ENCODE data around the gene EPHA2. TPM values are rescaled to one million over a fixed set of nuclear protein-coding genes. Genes with fewer than 3 reads are reported as not detected.

Gene EPHA2
- total and polyA plus RNA-seq, 2 experiments from 2014 or later = 7.5 to 51.2 TPM

DNA sequence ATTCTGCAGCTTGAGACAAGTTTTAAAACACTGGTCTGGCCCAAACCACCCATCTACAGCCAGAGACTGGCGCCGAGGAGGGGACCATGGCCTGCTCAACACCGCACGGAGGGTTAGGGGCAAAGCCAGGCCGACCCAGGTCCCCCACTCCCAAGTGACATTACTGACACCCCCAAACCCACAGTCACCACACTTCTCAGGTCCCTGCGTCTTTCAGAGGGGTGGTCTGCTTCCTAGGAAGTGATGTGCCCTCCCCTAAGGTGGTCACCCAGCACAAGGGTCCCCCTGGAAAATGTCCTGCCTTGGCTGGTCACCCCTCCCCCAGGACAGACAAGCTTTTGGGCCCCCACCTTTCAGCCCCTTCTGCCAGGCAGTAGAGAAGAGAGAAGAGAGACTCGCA is 20.8 kb upstream of the EPHA2 start:
- H3K27ac ChIP-seq (ENCODE audit: low read depth) = no peak overlapping the region
- peaks cover 20% of the 10 kb centered on the region for H3K27me3 Mint-ChIP-seq (ENCODE audit: insufficient read depth, low read depth, poor library complexity)
- H3K4me3 Mint-ChIP-seq = no peak overlapping the region
- H2AFZ ChIP-seq = no peak overlapping the region
- DNase-seq (ENCODE audit: low spot score) = no peak
- H3K4me1 Mint-ChIP-seq = peaks cover 23% of the 10 kb centered on the region
- H4K20me1 ChIP-seq (replicated peaks; ENCODE audit: insufficient read depth) = no peaks in the 10 kb centered on the region
- H3K36me3 ChIP-seq (ENCODE audit: insufficient read depth) = no peaks in the 10 kb centered on the region
- H3K27ac Mint-ChIP-seq = no peak overlapping the region
- no peaks in the 10 kb centered on the region for H3K9me2 ChIP-seq (ENCODE audit: insufficient read depth)
- no peaks in the 10 kb centered on the region for H3K79me2 ChIP-seq (replicated peaks; ENCODE audit: insufficient read depth)
- no peaks in the 10 kb centered on the region for H3F3A ChIP-seq (replicated peaks; ENCODE audit: low read depth)
- no peaks in the 10 kb centered on the region for H3K27me3 ChIP-seq (ENCODE audit: insufficient read depth)
- TF ChIP-seq EZH2 (IDR thresholded peaks at IDR 0.05; ENCODE audit: low read depth, unreplicated experiment) = no peak
- TF ChIP-seq, protein P1, sequence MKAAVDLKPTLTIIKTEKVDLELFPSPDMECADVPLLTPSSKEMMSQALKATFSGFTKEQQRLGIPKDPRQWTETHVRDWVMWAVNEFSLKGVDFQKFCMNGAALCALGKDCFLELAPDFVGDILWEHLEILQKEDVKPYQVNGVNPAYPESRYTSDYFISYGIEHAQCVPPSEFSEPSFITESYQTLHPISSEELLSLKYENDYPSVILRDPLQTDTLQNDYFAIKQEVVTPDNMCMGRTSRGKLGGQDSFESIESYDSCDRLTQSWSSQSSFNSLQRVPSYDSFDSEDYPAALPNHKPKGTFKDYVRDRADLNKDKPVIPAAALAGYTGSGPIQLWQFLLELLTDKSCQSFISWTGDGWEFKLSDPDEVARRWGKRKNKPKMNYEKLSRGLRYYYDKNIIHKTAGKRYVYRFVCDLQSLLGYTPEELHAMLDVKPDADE (IDR thresholded peaks at IDR 0.05) = no peak
- TF ChIP-seq ZNF114 (CRISPR knock-in tag; IDR thresholded peaks at IDR 0.05) = no peak
- no peak for TF ChIP-seq JUNB (IDR thresholded peaks at IDR 0.05; ENCODE audit: unreplicated experiment)
- TF ChIP-seq STAT1 (IDR thresholded peaks at IDR 0.05; ENCODE audit: unreplicated experiment) = no peak
- TF ChIP-seq, protein P2, sequence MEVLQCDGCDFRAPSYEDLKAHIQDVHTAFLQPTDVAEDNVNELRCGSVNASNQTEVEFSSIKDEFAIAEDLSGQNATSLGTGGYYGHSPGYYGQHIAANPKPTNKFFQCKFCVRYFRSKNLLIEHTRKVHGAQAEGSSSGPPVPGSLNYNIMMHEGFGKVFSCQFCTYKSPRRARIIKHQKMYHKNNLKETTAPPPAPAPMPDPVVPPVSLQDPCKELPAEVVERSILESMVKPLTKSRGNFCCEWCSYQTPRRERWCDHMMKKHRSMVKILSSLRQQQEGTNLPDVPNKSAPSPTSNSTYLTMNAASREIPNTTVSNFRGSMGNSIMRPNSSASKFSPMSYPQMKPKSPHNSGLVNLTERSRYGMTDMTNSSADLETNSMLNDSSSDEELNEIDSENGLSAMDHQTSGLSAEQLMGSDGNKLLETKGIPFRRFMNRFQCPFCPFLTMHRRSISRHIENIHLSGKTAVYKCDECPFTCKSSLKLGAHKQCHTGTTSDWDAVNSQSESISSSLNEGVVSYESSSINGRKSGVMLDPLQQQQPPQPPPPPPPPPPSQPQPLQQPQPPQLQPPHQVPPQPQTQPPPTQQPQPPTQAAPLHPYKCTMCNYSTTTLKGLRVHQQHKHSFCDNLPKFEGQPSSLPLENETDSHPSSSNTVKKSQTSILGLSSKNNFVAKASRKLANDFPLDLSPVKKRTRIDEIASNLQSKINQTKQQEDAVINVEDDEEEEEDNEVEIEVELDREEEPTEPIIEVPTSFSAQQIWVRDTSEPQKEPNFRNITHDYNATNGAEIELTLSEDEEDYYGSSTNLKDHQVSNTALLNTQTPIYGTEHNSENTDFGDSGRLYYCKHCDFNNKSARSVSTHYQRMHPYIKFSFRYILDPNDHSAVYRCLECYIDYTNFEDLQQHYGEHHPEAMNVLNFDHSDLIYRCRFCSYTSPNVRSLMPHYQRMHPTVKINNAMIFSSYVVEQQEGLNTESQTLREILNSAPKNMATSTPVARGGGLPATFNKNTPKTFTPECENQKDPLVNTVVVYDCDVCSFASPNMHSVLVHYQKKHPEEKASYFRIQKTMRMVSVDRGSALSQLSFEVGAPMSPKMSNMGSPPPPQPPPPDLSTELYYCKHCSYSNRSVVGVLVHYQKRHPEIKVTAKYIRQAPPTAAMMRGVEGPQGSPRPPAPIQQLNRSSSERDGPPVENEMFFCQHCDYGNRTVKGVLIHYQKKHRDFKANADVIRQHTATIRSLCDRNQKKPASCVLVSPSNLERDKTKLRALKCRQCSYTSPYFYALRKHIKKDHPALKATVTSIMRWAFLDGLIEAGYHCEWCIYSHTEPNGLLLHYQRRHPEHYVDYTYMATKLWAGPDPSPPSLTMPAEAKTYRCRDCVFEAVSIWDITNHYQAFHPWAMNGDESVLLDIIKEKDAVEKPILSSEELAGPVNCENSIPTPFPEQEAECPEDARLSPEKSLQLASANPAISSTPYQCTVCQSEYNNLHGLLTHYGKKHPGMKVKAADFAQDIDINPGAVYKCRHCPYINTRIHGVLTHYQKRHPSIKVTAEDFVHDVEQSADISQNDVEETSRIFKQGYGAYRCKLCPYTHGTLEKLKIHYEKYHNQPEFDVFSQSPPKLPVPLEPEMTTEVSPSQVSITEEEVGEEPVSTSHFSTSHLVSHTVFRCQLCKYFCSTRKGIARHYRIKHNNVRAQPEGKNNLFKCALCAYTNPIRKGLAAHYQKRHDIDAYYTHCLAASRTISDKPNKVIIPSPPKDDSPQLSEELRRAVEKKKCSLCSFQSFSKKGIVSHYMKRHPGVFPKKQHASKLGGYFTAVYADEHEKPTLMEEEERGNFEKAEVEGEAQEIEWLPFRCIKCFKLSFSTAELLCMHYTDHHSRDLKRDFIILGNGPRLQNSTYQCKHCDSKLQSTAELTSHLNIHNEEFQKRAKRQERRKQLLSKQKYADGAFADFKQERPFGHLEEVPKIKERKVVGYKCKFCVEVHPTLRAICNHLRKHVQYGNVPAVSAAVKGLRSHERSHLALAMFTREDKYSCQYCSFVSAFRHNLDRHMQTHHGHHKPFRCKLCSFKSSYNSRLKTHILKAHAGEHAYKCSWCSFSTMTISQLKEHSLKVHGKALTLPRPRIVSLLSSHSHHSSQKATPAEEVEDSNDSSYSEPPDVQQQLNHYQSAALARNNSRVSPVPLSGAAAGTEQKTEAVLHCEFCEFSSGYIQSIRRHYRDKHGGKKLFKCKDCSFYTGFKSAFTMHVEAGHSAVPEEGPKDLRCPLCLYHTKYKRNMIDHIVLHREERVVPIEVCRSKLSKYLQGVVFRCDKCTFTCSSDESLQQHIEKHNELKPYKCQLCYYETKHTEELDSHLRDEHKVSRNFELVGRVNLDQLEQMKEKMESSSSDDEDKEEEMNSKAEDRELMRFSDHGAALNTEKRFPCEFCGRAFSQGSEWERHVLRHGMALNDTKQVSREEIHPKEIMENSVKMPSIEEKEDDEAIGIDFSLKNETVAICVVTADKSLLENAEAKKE (CRISPR knock-in tag; IDR thresholded peaks at IDR 0.05) = no peak
- TF ChIP-seq ZNF331 (CRISPR knock-in tag; IDR thresholded peaks at IDR 0.05; ENCODE audit: low read depth) = no peak
- TF ChIP-seq, protein P3, sequence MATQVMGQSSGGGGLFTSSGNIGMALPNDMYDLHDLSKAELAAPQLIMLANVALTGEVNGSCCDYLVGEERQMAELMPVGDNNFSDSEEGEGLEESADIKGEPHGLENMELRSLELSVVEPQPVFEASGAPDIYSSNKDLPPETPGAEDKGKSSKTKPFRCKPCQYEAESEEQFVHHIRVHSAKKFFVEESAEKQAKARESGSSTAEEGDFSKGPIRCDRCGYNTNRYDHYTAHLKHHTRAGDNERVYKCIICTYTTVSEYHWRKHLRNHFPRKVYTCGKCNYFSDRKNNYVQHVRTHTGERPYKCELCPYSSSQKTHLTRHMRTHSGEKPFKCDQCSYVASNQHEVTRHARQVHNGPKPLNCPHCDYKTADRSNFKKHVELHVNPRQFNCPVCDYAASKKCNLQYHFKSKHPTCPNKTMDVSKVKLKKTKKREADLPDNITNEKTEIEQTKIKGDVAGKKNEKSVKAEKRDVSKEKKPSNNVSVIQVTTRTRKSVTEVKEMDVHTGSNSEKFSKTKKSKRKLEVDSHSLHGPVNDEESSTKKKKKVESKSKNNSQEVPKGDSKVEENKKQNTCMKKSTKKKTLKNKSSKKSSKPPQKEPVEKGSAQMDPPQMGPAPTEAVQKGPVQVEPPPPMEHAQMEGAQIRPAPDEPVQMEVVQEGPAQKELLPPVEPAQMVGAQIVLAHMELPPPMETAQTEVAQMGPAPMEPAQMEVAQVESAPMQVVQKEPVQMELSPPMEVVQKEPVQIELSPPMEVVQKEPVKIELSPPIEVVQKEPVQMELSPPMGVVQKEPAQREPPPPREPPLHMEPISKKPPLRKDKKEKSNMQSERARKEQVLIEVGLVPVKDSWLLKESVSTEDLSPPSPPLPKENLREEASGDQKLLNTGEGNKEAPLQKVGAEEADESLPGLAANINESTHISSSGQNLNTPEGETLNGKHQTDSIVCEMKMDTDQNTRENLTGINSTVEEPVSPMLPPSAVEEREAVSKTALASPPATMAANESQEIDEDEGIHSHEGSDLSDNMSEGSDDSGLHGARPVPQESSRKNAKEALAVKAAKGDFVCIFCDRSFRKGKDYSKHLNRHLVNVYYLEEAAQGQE (IDR thresholded peaks at IDR 0.05; ENCODE audit: unreplicated experiment) = no peak
- no peak for TF ChIP-seq EZH2phosphoT487 (IDR thresholded peaks at IDR 0.05; ENCODE audit: unreplicated experiment)
- TF ChIP-seq POLR2AphosphoS5 (IDR thresholded peaks at IDR 0.05; ENCODE audit: low read depth) = no peak
- TF ChIP-seq, protein P4, sequence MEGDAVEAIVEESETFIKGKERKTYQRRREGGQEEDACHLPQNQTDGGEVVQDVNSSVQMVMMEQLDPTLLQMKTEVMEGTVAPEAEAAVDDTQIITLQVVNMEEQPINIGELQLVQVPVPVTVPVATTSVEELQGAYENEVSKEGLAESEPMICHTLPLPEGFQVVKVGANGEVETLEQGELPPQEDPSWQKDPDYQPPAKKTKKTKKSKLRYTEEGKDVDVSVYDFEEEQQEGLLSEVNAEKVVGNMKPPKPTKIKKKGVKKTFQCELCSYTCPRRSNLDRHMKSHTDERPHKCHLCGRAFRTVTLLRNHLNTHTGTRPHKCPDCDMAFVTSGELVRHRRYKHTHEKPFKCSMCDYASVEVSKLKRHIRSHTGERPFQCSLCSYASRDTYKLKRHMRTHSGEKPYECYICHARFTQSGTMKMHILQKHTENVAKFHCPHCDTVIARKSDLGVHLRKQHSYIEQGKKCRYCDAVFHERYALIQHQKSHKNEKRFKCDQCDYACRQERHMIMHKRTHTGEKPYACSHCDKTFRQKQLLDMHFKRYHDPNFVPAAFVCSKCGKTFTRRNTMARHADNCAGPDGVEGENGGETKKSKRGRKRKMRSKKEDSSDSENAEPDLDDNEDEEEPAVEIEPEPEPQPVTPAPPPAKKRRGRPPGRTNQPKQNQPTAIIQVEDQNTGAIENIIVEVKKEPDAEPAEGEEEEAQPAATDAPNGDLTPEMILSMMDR (conservative IDR thresholded peaks at IDR 0.05; ENCODE audit: low read depth in 2 of 2) = no peak
- TF ChIP-seq NANOG (IDR thresholded peaks at IDR 0.05; ENCODE audit: borderline replicate concordance) = no peak
- no peak for TF ChIP-seq CREB1 (CRISPR knock-in tag; IDR thresholded peaks at IDR 0.05; ENCODE audit: low read depth)
- ATAC-seq = no peak
- no peak overlapping the region for H3K4me3 ChIP-seq
- no peaks in the 10 kb centered on the region for H3K9me3 Mint-ChIP-seq
- peaks cover 2% of the 10 kb centered on the region; the same call in 1 of the 2 replicates for H3K4me1 ChIP-seq (ENCODE audit: insufficient read depth)
- no peaks in the 10 kb centered on the region for H3K36me3 Mint-ChIP-seq (ENCODE audit: low read depth)
- no peak overlapping the region for H3K4me2 ChIP-seq

Measured in GM23338 (cell line).